ENCODE data around the gene MAD1L1.

Gene MAD1L1

DNA sequence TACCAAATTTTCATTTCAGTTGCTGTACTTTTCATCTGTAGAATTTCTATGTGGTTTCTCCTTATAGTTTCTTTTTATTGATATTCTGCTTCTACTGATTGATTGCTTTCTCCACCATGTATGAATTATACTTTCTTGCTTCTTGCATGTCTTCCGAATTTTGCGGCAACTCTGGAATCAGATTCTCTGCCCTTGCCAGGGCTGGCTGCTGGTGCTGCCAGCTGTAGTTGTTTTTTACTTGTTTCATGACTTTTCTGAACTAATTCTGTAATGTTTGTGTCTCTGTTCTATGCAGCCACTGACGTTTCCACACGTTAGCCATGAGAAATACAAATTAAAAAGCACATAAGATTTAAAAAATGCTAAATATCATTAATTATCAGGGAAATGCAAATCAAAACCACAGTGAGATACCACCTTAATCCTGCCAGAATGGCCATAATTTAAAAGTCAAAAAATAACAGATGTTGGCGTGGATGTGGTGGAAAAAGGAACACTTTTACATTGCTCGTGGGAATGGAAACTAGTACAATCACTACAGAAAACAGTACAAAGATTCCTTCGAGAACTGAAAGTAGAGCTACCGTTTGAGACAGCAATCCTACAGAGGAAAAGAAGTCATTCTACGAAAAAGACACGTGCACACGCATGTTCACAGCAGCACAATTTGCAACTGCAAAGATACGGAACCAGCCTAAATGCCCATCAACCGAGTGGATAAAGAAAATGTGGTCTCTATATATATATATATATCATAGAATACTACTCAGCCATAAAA is 51.5 kb downstream of the MAD1L1 start:
- TF ChIP-seq, protein P1, sequence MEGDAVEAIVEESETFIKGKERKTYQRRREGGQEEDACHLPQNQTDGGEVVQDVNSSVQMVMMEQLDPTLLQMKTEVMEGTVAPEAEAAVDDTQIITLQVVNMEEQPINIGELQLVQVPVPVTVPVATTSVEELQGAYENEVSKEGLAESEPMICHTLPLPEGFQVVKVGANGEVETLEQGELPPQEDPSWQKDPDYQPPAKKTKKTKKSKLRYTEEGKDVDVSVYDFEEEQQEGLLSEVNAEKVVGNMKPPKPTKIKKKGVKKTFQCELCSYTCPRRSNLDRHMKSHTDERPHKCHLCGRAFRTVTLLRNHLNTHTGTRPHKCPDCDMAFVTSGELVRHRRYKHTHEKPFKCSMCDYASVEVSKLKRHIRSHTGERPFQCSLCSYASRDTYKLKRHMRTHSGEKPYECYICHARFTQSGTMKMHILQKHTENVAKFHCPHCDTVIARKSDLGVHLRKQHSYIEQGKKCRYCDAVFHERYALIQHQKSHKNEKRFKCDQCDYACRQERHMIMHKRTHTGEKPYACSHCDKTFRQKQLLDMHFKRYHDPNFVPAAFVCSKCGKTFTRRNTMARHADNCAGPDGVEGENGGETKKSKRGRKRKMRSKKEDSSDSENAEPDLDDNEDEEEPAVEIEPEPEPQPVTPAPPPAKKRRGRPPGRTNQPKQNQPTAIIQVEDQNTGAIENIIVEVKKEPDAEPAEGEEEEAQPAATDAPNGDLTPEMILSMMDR (IDR thresholded peaks at IDR 0.05; ENCODE audit: insufficient read depth, low read length, poor library complexity, severe bottlenecking), result no peak
- no peak for TF ChIP-seq EZH2phosphoT487 (conservative IDR thresholded peaks at IDR 0.05; ENCODE audit: low read length)
- Histone ChIP-seq H3K9me2 (replicated peaks; ENCODE audit: insufficient read depth, low read length) (no peaks in the 10 kb centered on the region), H2AFZ (ENCODE audit: low read depth, low read length, severe bottlenecking) (no peak overlapping the region), H3K36me3 (ENCODE audit: low read length) (no peaks in the 10 kb centered on the region), H3K9me3 (ENCODE audit: insufficient read depth, low read length) (no peaks in the 10 kb centered on the region), H3K4me2 (ENCODE audit: low read depth, low read length, poor library complexity, severe bottlenecking) (no peak overlapping the region), H4K20me1 (ENCODE audit: low read depth, low read length) (no peaks in the 10 kb centered on the region), H3K9ac (ENCODE audit: low read length) (no peak overlapping the region), H3K27me3 (ENCODE audit: low read length) (no peaks in the 10 kb centered on the region), H3K27ac (ENCODE audit: low read depth, low read length) (no peak overlapping the region), H3K79me2 (ENCODE audit: insufficient read depth, low read length) (no peaks in the 10 kb centered on the region), H3K4me3 (ENCODE audit: insufficient read depth, low read length, poor library complexity, severe bottlenecking) (no peak overlapping the region), H3F3A (ENCODE audit: insufficient read depth) (no peaks in the 10 kb centered on the region)

DNA sequence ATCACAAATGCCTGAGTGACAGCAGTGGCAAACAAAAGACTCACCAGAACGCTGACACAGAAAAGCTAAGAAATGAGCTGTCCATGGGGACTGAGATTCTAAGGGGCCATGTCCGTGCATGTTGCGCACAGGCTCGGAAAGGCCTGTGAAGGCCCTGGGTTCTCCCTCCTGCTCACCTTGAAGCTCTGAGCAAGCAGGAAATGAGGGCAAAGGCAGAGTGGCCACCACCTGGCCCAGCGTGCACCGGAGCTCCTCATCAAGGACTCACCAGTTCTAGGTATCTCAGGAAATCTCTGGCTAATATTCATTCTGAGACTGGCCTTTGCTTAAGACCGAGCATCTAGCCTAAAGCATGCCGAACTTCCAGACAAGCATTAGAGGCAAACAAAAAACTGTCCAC is 52.7 kb downstream of the MAD1L1 start:
- no peak for TF ChIP-seq EZH2phosphoT487 (conservative IDR thresholded peaks at IDR 0.05; ENCODE audit: low read length)
- TF ChIP-seq, protein P1 (IDR thresholded peaks at IDR 0.05; ENCODE audit: insufficient read depth, low read length, poor library complexity, severe bottlenecking), result no peak
- Histone ChIP-seq H3F3A (ENCODE audit: insufficient read depth) (no peaks in the 10 kb centered on the region), H3K27me3 (ENCODE audit: low read length) (no peaks in the 10 kb centered on the region), H3K4me2 (ENCODE audit: low read depth, low read length, poor library complexity, severe bottlenecking) (no peak overlapping the region), H2AFZ (ENCODE audit: low read depth, low read length, severe bottlenecking) (no peak overlapping the region), H3K4me3 (ENCODE audit: insufficient read depth, low read length, poor library complexity, severe bottlenecking) (no peak overlapping the region), H3K9ac (ENCODE audit: low read length) (no peak overlapping the region), H3K9me3 (ENCODE audit: insufficient read depth, low read length) (no peaks in the 10 kb centered on the region), H4K20me1 (ENCODE audit: low read depth, low read length) (no peaks in the 10 kb centered on the region), H3K9me2 (replicated peaks; ENCODE audit: insufficient read depth, low read length) (no peaks in the 10 kb centered on the region), H3K36me3 (ENCODE audit: low read length) (no peaks in the 10 kb centered on the region), H3K79me2 (ENCODE audit: insufficient read depth, low read length) (no peaks in the 10 kb centered on the region), H3K27ac (ENCODE audit: low read depth, low read length) (no peak overlapping the region)

DNA sequence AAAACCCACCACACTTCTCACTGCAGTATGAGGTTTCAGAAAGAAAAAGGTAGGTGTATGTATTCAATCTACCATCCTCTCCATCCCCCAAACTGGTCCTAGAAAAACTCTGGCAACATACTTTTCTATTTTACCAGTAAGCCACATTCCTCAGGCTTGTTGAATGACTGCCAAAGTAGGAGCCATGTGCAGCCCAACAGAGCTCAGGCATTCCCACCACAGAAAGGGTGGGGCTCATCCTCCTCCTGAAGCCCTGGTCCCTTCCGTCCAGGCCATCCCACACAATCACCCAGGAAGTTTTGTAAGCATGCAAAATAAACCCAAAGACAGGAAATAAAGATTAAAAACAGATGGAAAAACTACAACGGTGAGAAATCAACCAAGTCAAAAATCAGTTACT is 57.2 kb downstream of the MAD1L1 start:
- H2AFZ ChIP-seq (ENCODE audit: low read depth, low read length, severe bottlenecking), result no peak overlapping the region
- no peak overlapping the region for H3K4me3 ChIP-seq (ENCODE audit: insufficient read depth, low read length, poor library complexity, severe bottlenecking)

More for the DNA sequence above, 57.2 kb downstream of the MAD1L1 start:
- no peak overlapping the region for H3K4me2 ChIP-seq (ENCODE audit: low read depth, low read length, poor library complexity, severe bottlenecking)
- no peaks in the 10 kb centered on the region for H3K9me3 ChIP-seq (ENCODE audit: insufficient read depth, low read length)
- H3K79me2 ChIP-seq (ENCODE audit: insufficient read depth, low read length), result no peaks in the 10 kb centered on the region
- H3K9me2 ChIP-seq (replicated peaks; ENCODE audit: insufficient read depth, low read length), result no peaks in the 10 kb centered on the region
- H4K20me1 ChIP-seq (ENCODE audit: low read depth, low read length), result no peaks in the 10 kb centered on the region
- TF ChIP-seq, protein P1 (IDR thresholded peaks at IDR 0.05; ENCODE audit: insufficient read depth, low read length, poor library complexity, severe bottlenecking), result no peak
- no peak for TF ChIP-seq EZH2phosphoT487 (conservative IDR thresholded peaks at IDR 0.05; ENCODE audit: low read length)
- H3F3A ChIP-seq (ENCODE audit: insufficient read depth), result no peaks in the 10 kb centered on the region
- H3K9ac ChIP-seq (ENCODE audit: low read length), result no peak overlapping the region
- no peaks in the 10 kb centered on the region for H3K27me3 ChIP-seq (ENCODE audit: low read length)
- H3K27ac ChIP-seq (ENCODE audit: low read depth, low read length), result no peak overlapping the region
- no peaks in the 10 kb centered on the region for H3K36me3 ChIP-seq (ENCODE audit: low read length)
